ENCODE data around the gene ROR1. TPM values are rescaled to one million over a fixed set of nuclear protein-coding genes. Genes with fewer than 3 reads are reported as not detected.

ROR1 gene
- total and polyA plus RNA-seq, 10 of the 15 experiments (the other 5 are each of a cell fraction or from before 2014, with no cell fraction given): 0.02 to 0.08 (median 0.05) TPM; not detected in 6

DNA sequence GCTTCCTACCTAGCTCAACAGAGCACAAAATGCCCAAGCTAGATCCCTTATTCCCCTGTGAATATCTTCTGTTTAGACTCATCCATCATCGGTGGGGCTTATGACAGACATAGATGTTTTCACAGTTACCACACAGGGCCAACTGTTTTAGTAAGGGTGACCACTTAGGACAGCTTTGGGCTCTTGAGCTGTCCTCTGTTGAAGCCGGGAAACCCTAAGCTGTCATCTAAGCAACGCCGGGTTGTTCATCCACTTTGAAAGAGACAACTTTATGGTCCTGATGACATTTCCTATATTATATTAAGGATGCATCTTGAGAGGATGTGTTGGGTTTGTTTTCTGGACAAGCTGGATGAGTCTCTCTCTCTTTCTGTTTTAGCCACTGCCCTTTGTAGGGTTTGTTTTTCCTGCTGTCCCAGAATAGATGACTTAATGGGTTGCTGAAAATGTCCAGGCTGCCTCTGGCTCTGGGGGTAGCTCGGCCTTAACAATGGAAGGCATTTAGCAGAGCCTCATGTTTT, 319.1 kb downstream of the ROR1 start (continued):
- TF ChIP-seq MLLT1 (IDR thresholded peaks at IDR 0.05) (no peak), ASH2L (IDR thresholded peaks at IDR 0.05; ENCODE audit: borderline replicate concordance, low read depth) (no peak)

DNA sequence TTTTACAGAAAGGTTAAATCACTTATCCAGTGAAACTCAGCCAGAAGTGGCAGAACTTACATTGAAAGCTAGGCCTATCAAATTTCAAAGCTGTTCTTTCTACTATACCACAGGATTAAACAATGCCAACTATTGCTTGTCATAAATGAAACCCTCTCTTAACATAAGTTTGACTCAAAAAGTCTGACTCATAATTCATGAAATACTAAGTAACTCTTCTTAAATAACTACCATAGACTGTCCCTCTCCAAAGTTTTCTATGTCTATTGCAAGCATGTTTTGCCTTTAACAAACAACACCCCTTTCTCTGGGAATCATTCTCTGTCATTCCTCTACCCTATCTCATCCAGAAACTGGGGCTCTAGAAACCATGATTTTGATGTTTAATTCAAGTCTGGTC, 320.1 kb downstream of the ROR1 start:
- intact Hi-C loops (cut with micrococcal nuclease; ENCODE audit: unreplicated experiment): no loop called here
- FAIRE-seq (no peak), DNase-seq (ENCODE audit: low read depth, low spot score) (no peak), ATAC-seq (no peak)
- ChIA-PET CTCF (no interaction called here), SMC1A (ENCODE audit: uncharacterized antibody, unreplicated experiment) (no interaction called here), RAD21 (ENCODE audit: unreplicated experiment) (no interaction called here), POLR2A (no interaction called here)
- BruUV-seq (replicated peaks): no TSS peak
- no peak overlapping the region for H3K27ac ChIP-seq (ENCODE audit: control insufficient read depth, insufficient read depth)
- H3K4me2 ChIP-seq (ENCODE audit: control insufficient read depth, insufficient read depth): no peak overlapping the region
- H3K36me3 ChIP-seq (ENCODE audit: control insufficient read depth in 2 of 2, insufficient read depth in 2 of 2, low read length in 1 of 2): no peaks in the 10 kb centered on the region
- H3K4me3 ChIP-seq: no peak overlapping the region
- in situ Hi-C loops (cut with MboI): no loop called here
- H4K20me1 ChIP-seq (ENCODE audit: control insufficient read depth, insufficient read depth): no peaks in the 10 kb centered on the region
- H2AFZ ChIP-seq (ENCODE audit: control insufficient read depth, low read depth, low read length): no peak overlapping the region
- TF ChIP-seq NRF1 (conservative IDR thresholded peaks at IDR 0.05; ENCODE audit: low read depth, low read length) (no peak), TCF3 (IDR thresholded peaks at IDR 0.05; ENCODE audit: borderline replicate concordance, insufficient read depth, low read depth, low read length) (no peak), POLR2AphosphoS5 (IDR thresholded peaks at IDR 0.05; ENCODE audit: low read length) (no peak), SREBF2 (IDR thresholded peaks at IDR 0.05; ENCODE audit: low read length) (no peak), STAT1 (conservative IDR thresholded peaks at IDR 0.05) (no peak), ZBTB11 (CRISPR knock-in tag; IDR thresholded peaks at IDR 0.05) (no peak), POLR2A (IDR thresholded peaks at IDR 0.05; ENCODE audit: low read depth, low read length) (no peak)
- no peaks in the 10 kb centered on the region for H3K9me3 ChIP-seq (replicated peaks; ENCODE audit: control insufficient read depth, insufficient read depth, low read length)
- no peaks in the 10 kb centered on the region for H3K79me2 ChIP-seq (ENCODE audit: control insufficient read depth, insufficient read depth, low read length)
- no peak overlapping the region for H3K9ac ChIP-seq (ENCODE audit: control insufficient read depth, insufficient read depth, low read length)
- no peaks in the 10 kb centered on the region for H3K4me1 ChIP-seq (ENCODE audit: control insufficient read depth, insufficient read depth, low read length)
- H3K27me3 ChIP-seq (replicated peaks in 1 of 2; ENCODE audit: control insufficient read depth in 2 of 2, insufficient read depth in 2 of 2, low read length in 1 of 2): no peaks in the 10 kb centered on the region
